Stimulated activated CD8-positive, alpha-beta memory T cell treated with anti-CD3 and anti-CD28 coated beads, Interleukin-2, amount 100 ng/mL, for 48 hours (primary cell): Measurements from ENCODE around the gene RBBP8NL.

Experiments used
- DNase-seq, 2 donors: peaks; one replicate each; pipeline ENCODE4 v3.0.0-alpha.2; 2020; ENCODE audit warnings: low read depth in 2 of 2

The RBBP8NL gene

DNA sequence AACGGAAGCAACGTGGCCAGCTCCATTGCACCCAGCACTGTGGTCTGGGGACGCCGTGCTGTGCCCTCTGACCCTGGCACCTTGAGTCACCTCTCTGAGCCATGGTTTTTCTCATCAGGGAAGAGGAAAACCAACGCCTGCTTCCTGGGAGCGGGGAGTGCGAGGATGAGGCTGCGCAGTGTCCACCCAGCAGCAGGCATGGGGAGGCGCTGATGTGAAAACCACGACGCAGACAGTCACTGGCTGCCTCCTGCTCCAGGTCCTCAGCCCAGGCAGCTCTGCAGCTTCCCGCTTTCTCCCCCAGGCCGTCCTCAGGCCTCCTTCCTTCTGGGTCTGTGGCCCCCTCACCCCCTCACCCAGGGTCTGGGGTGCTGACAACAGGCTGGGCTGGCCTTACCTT lies 34.5 kb upstream of the RBBP8NL start:
- DNase-seq, result no peak

DNA sequence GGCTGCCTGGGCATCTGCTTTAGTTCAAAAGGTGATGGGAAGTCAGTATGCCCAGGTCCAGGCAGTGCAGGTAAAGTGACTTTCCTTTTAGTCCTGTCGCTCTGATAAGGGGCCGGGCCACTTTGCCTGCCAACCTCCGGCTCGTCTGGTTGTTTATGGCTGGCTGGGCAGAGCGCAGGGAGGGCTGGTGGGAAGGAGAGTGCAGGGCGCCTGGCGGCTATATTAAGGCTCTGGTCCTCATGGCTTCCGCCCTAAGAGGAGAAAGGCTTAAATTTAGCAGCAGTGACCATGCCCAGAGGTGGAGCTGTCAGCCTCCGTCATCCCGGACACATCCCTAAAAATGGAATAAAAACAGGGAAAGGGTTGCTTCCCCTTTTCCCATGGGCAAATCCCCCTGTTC lies 33.8 kb upstream of the RBBP8NL start:
- no peak for DNase-seq

- DNase-seq, result no peak
These were observed 33.3 kb upstream of the RBBP8NL start for GRCh38 chr20:62460678-62461077.

DNA sequence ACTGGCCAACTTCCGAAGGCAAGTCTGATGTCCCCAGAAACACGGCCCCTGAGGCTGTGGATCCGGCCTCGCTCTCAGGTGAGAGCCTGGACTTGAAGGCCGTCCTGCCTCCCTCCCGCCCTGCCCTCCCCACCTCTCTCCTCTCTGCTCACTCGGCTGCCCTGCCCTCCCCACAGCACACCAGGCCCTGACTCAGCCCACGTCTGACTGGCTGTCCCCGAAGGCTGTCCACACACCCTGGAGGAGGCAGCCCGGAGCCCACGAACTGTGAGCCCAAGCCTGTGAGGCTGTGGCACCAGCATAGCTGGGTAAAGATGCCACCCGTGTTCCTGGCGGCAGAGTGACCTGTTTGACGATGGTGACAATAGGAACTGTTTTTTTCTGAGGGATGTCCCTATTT lies 32.1 kb upstream of the RBBP8NL start:
- no peak for DNase-seq

- no peak for DNase-seq
These were observed 31.2 kb upstream of the RBBP8NL start for GRCh38 chr20:62458275-62459251.

DNA sequence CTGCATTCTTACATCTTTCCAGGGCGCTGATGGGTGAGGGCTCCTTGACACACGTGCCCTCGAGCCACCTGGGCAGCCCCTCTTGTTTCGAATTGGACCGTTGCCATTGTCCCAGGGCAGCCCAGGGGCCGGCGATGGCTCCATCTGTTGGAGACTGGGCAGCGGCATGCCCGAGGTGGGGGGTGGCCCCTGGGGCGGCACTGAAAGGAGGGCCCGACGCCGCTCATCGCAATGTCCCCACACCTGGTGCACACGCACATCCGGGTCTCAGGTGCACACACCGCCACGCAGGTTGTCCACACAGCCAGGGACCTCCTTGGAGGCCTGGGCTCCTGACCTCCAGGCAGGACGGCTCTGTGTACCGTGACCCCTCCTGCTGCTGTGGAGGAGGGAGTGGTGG lies 30.5 kb upstream of the RBBP8NL start:
- DNase-seq, result no peak

DNA sequence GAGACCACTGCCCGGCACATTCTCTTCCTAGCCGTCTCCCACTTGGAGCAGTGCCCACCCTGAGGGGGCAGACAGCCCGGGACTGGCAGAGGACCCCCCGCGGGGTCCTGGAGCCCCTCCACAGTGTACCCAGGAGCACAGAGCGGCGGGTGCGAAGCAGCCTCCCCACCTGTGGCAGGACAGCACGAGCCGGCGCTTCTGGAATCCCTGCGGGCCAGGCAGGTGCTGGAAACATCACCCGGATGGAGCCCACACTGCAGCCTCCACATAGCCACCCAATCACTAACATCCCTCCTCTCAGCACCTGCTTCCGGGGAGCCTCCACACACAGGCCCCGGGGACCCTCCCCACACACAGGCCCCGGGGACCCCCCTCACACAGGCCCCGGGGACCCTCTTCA lies 29.8 kb upstream of the RBBP8NL start:
- DNase-seq, result no peak

DNA sequence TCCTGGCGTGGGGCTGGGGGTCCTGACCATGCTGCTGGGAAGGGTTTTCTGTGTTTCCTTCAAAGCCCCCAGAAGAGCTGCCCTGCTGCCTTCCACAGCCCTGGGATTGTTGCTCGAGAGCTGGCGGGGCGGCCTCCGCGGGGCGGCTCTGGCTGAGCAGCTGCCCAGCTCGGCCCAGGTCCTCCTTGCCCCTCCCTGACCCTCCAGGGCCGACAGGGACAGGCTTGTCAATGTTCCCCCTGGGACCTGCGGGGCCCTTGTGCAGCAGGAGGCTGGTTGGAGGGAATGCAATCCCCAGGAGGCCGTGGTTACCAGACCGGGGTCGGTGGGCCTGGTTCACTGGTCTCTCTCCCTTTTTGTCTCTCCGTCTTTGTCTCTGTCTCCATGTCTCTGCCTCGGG lies 28.6 kb upstream of the RBBP8NL start:
- DNase-seq, result no peak

DNA sequence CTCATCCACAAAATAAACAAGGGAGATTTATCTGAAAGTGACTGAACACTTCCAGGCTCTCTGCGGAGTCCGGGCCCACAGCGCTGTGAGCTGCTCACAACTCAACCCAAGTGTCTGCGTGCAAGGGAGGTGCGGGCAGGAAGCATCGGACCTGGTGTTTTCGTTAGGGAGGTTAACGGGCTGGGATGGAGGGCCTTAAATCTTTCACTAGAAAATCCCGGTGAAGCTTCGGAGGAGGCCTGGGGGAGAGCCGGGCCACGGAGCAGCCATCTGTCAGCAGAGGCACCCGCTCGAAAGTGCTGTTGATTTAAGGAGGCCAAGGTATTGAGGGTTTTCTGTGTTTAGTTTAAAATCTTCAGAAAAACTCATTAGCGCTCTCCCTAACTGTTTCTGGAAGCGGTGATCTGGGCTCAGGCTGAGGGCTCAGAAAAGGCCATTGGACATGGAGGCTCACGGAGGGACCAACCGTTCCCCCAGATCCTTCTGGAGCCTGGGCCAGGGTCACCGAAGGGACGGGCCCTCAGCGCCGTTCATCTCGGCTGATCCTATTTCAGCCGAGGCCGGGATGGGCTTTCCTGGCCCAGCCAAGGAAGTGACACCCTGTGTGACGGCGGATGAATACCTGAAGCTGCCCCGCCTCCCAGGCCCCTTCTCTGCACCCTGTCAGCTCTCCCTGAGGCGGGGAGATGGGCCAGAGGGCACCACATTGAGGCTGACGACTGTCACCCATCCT lies 27.7 kb upstream of the RBBP8NL start:
- DNase-seq, result no peak

- no peak for DNase-seq
These were observed 26.0 kb upstream of the RBBP8NL start for GRCh38 chr20:62453186-62453808.

DNA sequence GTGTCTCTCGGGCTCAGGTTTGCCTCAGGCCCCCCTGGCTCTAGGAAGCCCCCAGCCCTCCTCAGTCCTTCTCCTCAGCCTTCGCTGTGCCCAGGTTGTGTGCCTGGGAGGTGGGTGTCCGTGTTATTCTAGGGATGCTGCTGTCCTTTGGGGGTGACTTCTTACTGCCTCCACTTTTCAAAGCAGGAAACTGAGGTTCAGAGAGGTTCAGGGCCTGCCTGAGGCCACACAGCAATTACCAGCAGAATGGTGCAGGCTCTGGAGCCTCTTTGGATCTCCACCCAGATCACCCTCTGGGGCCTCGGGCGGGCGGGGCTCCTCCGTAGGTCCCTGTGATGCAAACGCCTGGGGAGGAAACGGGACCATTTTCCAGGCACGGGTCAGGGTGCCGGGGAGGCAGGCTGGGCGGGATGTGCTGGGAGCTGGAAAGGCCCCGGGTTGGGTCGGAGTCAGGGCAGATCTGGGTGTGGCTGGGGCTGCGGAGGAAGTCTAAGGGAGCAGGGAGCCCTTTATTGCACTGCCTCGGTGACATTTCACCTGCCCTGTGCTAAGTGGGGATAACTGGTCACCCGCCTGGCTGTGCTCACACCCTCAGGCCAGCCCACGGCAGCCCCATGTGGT lies 25.2 kb upstream of the RBBP8NL start:
- DNase-seq, result no peak

GRCh38 chr20:62451970-62452369 lies 24.6 kb upstream of the RBBP8NL start:
- no peak for DNase-seq

- no peak for DNase-seq
These were observed 23.9 kb upstream of the RBBP8NL start for GRCh38 chr20:62451156-62451767.

- no peak for DNase-seq
These were observed 22.8 kb upstream of the RBBP8NL start for GRCh38 chr20:62449951-62450691.

GRCh38 chr20:62448788-62449187 lies 21.4 kb upstream of the RBBP8NL start:
- DNase-seq, result no peak

- DNase-seq, result no peak
These were observed 20.7 kb upstream of the RBBP8NL start for GRCh38 chr20:62448038-62448437.

- no peak for DNase-seq
These were observed 19.8 kb upstream of the RBBP8NL start for GRCh38 chr20:62446888-62447869.

DNA sequence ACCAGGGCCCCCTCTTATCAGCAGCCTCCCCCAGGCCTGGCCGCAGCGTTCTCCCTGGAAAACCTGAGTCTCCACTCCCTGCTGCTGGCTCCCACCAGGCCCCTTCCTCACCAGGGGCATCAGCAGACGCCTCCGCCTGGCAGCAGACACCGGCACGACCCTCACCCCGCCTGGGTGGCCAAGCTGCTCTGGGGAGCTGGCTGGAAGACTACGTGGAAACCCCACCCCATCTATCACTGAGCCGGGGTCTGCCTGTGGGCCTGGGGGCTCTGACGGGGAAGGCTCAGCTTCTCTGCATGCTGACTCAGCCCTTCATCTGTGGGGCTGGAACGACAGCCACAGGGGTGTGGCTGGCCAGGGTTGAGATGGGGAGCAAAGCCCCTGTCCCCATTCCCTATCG lies 19.1 kb upstream of the RBBP8NL start:
- DNase-seq, result no peak

- no peak for DNase-seq
These were observed 18.4 kb upstream of the RBBP8NL start for GRCh38 chr20:62445553-62446340.
